GM21737 (cell line): ENCODE measurements around the gene LRRC23.
A peak's percentile ranks its signal among the peaks of the same experiment; 100 is the strongest.

Experiments used
- ATAC-seq: cut with Tn5 transposase; IDR thresholded peaks from one replicate; pipeline ENCODE4 v1.9.1; 2021; ENCODE audit warnings: mild to moderate bottlenecking, moderate library complexity; ENCODE audit not compliant: unreplicated experiment

LRRC23 gene

GRCh38 chr12:6942331-6942665, 37.7 kb downstream of the LRRC23 start:
- ATAC-seq = no peak

- peak; percentile 30 for ATAC-seq
Observed at GRCh38 chr12:6943389-6943721, 38.7 kb downstream of the LRRC23 start.

GRCh38 chr12:6943722-6944380, 39.2 kb downstream of the LRRC23 start, which contains the start of the genes C12orf57 and RNU7-1:
C12orf57 (plus strand) TSS chr12:6944022; CDS start chr12:6944122, 100 bp downstream.
RNU7-1 (plus strand) TSS chr12:6943816.
- peak; percentile 23 for ATAC-seq

- ATAC-seq = peak; percentile 33
Observed at GRCh38 chr12:6944381-6945186, 40.0 kb downstream of the LRRC23 start.

GRCh38 chr12:6945613-6946012, 41.0 kb downstream of the LRRC23 start:
- ATAC-seq = no peak

- peak; percentile 25 for ATAC-seq
Observed at GRCh38 chr12:6946033-6946919, 41.7 kb downstream of the LRRC23 start.

GRCh38 chr12:6946920-6947374, 42.3 kb downstream of the LRRC23 start:
- ATAC-seq = no peak

- no peak for ATAC-seq
Observed at GRCh38 chr12:6947615-6948014, 43.0 kb downstream of the LRRC23 start.

- ATAC-seq = no peak
Observed at GRCh38 chr12:6948873-6949594, 44.4 kb downstream of the LRRC23 start.

- ATAC-seq = no peak
Observed at GRCh38 chr12:6950401-6950801, 45.8 kb downstream of the LRRC23 start.

- ATAC-seq = no peak
Observed at GRCh38 chr12:6950811-6951540, 46.4 kb downstream of the LRRC23 start, which contains the start of gene PTPN6. PTPN6 (plus strand) TSS chr12:6951356; CDS start chr12:6951513, 157 bp downstream.

GRCh38 chr12:6951551-6952120, 47.0 kb downstream of the LRRC23 start:
- no peak for ATAC-seq

- no peak for ATAC-seq
Observed at GRCh38 chr12:6952121-6952862, 47.7 kb downstream of the LRRC23 start.

GRCh38 chr12:6952863-6953441, 48.3 kb downstream of the LRRC23 start:
- ATAC-seq = no peak

- peak; percentile 39 for ATAC-seq
Observed at GRCh38 chr12:6953442-6954315, 49.1 kb downstream of the LRRC23 start.

- no peak for ATAC-seq
Observed at GRCh38 chr12:6954316-6955107, 49.9 kb downstream of the LRRC23 start.
